Measurements from ENCODE around the gene PEX11B.

PEX11B gene, protein sequence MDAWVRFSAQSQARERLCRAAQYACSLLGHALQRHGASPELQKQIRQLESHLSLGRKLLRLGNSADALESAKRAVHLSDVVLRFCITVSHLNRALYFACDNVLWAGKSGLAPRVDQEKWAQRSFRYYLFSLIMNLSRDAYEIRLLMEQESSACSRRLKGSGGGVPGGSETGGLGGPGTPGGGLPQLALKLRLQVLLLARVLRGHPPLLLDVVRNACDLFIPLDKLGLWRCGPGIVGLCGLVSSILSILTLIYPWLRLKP

DNA sequence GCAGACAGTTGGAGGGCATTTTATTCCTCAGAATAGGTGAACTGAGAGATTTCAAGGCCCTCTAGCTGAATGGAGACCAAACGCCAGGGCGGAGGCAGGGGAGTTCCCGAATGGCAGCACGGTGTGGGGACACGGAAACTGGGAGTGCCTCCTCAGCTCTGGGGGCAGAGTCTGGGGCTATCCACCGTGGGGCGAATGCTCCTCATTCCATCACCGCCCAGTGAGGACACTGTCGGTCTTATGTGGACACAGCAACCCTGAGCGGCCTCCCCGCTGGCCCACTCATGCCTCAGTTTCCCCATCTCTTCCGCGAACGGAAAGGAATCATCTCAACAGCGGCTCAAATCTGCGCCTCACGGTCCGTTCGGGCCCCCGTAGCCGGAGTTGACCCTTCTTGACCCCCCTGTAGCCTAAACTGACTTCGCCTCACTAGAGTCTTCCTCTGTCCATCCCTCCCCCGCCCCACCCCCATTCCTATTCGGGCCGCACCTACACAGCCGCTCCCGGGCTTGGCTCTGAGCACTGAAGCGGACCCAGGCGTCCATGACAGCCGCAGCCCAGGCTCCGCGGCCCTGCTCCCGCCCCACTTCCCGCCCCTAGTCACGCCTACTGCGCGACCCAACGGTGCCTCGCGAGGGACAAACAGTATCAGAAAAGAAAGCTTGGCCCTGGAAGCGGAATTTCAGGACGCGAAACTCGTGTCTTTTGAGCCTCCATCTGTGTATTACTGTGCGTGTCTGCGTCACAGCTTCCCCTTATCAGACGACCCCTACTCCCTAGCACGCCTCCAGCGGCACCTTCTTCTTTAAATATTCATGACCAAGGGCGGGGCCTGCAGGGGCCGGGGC is at the start of gene PEX11B:
TSS of gene PEX11B (minus strand) at position 574 of the 848 bp plus-strand sequence. CDS start at position 545, 29 bp downstream.
- DNase-seq: peak; percentile 93

DNA sequence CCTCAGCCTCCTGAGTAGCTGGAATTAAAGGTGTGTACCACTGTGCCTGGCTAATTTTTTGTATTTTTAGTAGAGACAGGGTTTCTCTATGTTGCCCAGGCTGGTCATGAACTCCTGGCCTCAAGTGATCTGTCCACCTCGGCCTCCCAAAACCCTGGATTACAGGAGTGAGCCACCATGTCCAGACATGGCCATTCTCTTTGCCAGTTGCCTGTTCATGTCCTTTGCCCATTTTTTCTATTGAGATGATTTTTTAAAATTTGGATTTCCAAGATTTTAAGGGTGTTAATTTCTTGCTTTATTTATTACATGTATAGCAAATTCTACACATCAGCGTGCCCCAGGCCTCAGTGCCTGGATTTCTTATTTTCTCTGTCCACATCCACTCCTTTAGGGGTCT is 48.8 kb upstream of the PEX11B start:
- DNase-seq: no peak

DNA sequence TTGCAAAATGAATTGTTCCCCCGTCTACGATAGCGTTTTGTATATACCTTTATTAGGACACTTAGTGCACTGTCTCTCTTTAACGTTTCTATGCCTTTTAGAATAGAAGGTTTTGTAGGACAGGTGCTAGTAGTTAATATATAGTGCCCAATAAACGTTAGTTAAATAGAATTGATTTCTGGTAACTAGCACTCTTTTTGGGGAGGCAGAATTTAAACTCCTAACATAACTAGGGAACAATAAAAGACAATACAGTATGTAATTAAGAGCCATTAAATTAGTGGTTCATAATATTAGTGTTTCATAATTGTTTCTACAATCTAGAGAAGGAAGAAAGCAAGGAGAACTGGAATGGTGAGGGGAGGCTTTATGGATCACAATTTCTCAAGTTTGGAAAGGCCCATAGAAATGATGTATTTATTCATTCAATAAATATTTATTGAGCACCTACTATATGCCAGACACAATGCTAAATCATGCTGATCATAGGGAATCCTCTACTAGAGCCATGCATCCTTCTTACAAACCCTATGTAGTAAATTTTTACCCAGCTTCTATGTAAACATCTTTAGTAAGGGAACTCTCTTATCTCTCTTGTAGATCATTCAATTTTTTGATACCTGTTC is 46.7 kb upstream of the PEX11B start:
- DNase-seq: no peak

DNA sequence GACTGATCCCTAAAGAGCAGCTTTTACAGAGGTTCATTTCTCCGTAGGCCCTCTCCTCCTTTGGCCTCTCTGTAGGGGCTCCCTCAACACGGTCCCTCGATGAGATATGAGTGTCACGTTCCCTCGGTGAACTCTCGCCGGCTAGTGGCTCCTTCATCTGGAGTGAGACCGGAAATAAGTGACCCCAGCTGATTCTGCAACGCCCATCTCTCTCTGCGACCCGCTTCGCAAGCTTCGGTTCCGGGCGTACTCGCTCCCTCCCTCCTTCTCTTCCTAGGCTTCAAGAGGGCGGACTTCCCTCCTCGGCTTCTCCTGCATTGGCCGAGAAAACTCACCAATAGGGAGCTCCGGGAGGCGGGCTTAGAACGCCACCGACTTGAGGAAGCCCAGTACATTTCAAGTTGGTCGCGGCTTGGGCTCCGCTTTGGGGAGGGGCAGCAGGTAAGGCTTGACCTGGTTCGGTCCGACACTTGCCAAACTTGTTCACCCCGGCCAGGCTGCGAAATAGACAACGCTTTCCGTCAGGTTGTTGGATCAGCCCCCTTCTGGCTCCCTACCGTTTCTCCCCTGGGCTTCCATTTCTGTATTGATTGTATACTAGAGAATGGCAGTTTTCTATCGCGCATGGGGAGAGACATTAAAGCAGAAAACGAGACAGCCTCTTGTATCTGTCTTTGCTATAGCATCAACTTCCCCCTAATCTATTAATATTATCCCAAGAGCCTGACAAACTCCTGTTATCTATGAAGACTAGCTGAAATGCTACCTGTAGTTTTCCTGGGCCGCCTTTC is 46.0 kb upstream of the PEX11B start, which contains the start of the genes ANKRD34A and POLR3GL:
TSS of gene ANKRD34A (minus strand) at position 248 of the 791 bp plus-strand sequence. CDS start 2,816 bp downstream, outside the sequence.
TSS of gene POLR3GL (plus strand) at position 363 of the 791 bp plus-strand sequence. CDS start 10,176 bp downstream, outside the sequence.
- DNase-seq: peak; percentile 98

DNA sequence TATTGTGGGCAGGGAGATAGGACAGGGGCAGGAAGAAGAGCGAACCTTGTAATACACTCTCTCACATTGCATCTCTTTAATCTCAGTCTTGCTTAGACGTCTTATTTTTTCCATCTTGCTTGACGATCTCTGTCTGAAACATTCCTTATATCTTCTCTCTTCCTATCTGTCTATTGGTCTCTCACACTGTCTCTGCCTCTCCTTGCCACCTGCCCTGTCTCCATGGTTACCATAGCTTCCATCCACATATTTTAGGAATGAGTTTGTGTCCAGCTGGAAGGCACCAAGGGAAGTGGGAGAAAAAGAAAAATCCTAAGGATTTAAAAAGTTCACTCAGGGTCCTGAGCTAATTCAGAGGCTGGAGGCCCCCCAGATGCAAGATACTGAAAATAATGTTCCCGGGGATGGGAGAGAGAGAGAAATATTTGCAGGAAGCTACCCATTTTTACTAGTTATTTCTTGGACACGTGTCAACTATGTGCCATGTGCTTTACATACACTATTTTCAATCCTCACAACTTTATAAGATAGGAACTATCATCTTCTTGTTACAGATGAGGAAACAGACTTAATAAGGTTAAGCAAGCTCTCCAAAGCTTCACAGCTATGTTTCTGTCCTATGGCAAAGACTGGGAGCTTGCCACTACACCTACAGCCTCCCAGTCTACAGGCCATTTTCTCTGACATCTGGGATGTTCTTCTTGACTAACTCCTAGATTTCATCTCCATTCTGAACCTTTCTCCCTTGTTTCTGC is 44.9 kb upstream of the PEX11B start:
- DNase-seq: no peak

DNA sequence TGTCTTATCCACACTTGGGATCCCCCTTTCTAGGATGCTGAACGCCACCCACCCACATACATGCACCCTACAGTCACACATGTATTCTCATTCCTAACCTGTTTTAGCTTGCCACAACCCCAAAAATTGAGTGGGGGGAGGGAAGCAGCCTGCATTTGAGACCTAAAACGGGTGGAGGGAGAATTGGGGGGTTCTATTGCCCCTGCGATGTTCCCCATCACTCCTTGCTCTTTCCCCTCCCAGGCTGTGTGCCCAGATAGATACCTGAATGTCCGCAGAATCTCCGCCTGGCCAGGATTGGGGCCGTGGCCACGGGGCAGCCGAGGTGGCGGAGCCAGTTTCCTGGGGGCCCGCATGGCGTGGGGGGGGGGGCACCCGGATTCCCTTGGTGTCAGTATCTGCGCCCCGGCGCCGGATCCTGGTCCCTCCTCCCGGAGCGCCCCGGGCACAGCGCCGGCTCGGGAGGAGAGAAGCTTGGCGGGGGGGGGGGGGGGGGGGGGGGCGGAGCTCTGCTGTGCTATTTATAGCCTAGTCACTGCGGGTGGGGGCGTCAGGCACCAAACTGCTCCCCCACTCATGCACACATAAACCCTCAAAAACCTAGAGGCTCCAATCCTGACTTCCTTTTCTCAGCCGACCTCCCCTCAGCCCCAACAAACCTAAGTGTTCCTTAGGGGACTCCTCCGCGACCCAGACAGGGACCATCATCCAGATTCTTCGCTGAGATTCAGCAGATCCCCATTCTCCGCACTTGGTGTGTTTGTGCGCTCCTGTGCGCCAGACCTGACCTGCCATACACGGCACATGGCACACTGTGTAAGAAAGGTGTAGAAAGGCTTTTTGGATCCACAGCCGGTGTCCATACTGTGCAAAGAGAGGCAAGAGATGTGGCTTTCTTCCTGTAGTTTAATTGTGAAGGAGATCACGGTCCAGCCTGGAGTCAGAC is 43.9 kb upstream of the PEX11B start:
- DNase-seq: peak; percentile 36

DNA sequence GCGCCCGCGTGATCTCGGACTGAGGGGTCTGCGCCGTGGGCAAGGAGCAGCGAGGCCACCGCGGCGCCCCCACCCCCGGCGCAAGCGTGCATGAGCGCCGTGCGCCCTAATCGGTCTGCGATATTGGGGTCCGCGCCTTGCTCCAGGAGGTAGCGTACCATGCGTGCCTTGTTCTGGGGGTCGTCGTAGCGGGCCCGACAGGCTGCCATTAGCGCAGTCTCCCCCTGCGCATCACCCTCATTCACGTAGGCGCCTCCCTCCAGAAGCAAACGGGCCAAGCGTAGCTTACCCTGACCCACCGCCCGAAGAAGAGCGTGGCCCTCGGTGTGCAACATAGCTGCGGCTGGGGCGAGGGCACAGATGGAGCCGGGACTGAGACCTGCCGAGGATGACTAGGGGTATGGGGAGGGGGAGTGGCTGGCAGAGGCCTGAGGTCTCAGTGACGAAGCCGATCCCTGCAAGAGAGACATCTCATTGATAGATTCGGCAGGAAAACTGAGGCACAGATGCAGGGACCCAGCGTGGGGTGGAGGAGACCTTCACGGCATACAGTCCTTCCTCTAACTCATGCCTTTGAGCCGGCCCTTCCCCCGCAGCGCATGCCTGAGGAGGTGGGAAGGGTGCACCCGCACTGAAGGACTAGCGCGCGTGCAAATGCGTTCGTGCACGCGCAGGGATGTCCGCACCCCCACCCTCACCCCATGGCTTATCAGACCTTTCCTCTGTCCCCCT is 43.1 kb upstream of the PEX11B start:
- DNase-seq: peak; percentile 67

DNA sequence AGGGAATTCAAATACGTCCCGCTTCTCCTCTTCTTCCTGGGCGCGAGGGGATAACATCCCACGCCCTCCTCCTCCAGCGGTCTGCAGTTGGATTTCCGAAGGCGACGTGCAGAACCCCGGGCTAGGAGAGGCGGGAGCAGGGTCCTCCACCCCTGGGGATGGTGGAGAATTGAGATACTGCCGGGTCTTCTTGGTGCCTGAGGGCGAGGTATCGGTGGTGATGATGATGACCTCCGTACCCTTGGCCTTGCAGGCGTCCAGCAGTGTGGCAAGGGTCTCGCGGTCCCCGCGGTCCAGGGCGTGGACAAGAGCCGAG is 42.5 kb upstream of the PEX11B start:
- no peak for DNase-seq

DNA sequence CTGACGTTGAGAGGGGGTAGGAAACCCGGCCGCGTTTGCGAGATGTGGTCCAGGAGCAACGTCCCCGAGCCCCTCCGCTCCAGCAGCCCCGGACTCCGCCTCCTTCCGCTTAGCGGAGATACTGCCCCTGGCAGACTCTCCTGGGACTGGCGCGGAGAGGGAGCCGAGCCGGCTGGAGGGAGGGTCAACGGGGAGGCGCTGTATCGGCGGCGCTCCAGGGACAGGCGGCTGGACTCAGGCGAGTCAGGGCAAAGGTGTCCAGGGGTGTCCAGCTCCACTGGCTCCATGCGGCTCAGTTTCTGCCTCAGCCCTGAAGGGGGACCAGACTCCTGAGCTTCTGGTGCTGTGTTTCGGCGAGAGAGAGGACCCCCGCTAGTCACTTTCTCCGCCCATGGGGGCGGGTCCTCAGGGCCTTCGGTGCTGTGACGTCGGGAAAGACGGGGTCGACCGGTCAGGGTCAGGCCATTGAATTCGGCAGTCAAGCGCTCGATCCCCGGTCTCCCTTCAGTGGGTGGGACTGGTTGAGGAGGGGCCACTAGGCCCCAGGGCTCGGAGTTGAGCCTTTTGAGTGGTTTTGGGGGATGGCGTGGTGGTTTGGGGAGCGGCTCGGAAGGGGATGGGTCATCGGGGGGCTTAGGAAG is 42.1 kb upstream of the PEX11B start:
- peak; percentile 56 for DNase-seq

DNA sequence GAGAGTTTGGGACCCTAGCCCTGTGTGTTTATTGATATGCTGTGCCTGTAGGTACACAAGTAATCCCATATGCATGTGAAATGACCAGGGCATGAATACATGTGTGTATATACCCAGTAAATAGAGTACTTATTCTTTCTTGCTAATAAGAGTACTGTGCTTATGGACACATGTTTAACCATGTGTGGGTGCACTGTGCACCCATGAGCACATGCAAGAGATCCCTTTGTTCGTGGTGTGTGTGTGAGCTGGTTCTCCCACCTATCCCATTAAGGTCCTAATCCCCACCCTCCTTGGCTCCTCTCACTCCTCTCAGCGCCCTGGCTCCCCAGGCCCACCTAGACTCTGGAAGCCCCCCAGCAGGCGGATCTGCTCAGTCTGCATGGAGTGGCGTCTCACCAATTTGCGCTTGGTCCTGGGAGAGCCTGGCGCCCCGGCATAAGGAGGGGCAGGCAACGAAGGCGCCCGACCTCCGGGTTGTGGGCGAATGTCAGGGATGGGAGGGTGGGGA is 41.5 kb upstream of the PEX11B start:
- DNase-seq: no peak

DNA sequence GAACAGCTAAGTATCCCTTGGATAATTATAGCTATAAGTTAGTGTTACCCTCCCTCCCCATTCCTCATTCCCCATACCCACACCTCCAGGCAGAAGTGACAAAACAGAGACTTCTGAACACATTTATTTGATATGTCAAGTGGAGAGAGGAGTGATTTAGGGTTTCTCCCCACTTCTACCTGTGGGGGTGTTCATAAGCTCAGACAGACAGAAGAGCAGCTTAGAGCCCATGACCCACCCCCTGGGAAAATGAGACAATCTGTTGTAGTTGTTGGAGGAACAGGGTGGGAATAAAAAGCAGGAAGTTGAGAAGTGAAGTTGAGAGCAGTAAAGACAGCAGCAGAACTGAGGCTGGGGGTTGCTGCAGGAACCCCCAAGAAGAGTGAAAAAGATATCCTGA is 40.8 kb upstream of the PEX11B start:
- DNase-seq: no peak

DNA sequence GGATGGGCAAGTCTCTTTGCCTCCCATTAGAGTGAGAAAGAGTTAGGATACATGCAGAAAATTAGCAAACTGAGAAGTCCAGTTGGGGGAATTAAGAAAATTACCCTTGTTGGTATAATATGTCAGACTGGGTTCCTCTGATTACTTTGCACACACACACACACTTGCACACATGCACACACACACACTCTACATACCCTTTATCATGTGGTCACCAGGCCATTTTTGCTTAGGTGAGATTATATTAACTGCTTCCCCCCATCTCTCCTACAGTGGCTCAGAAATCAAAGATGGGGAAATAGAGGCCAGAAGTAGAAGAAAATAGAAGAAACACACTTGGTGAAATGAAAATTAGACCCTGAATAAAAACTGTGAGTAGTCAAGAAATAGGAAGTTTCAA is 40.2 kb upstream of the PEX11B start:
- no peak for DNase-seq

DNA sequence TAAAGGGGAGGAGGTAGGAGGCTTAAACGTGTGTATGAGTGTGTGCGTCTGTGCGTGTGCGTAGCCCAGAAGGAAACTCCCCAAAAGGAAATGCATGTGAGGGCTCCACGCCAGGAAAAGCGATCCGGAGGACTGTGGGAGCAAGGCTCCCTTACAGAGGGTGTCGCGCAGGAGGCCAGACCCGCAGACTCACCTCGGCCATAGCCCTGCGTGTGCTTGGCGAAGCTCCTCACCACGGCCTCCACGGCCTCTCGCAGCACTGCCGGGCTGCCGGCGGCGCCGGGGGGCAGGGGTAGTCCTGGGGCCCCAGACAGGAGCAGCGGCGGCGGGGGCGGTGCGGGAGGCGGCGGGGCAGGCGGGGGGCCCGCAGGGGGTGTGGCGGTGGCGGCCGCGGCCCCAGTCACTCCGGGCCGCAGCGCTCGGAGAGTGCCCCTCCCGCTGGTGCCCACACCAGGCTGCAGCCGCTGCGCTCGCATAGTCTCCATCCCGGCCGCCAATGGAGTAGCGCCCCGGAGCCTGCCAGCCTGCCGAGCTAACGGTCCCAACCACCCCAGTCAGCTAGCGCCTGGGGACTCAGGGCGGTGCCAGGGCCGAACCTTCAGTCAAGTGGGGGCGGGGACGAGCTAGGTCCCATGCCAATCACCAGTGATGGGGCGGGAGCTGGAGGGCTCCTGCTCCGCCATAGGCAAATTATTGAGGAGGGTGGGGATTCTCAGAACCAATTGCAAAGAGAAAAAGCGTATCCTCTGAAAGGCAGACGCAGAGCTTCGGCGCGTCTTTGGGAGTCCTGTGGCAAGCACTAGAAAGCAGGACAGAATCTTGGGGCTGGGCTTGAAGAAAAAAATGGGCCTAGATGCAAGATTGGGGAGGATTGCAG is 39.2 kb upstream of the PEX11B start, which contains the start of gene LIX1L:
TSS of gene LIX1L (minus strand) at position 575 of the 877 bp plus-strand sequence. CDS start at position 485, 90 bp downstream.
- peak; percentile 98 for DNase-seq

DNA sequence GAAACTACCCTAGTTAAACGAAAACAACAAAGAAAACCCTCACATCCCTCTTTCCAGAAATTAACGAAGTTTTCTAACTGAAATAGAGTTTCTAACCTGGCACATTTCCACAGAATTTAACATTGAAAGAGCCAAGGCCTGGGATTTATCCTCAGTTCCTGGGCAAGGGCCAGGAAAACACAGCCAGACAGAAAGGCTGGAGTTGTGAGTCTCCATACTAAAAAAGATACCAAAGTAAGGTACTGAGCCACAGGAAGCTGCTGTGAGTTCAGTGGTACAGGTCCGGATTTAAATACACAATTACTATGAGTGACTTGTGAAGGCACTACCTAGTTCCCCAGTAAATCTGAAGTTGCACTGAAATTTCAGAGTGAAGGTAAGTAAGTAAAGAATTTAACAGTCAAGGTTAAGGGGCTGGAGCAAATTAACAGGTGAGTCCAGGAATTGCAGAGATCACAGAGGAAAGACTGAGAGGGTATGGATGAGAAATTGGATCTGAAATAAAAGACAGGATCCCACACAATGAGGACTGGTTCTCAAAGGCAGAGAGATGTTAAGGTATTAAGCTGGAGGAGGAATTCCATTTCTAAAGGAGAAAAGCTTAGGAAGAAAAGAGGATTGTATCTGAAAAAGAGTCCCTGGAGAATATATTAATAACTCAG is 38.4 kb upstream of the PEX11B start:
- DNase-seq: peak; percentile 35

DNA sequence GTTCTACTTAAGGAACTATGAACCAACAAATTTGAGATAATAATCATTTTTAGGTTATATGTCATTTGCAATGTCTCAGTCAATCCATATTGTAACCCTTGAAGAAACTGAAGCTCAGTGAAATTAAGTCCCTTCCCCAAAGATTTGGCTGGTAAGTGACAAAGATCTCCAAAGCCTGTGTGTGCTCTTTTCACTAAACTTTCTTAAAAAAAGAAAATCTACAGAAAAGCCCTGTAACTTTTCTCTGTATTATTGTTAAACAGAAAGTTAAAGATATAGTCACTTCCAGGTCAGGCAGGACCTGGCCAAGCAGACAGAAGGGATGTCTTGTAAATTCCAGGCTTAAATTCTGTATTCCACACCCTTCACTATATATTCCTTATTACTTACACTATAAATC is 37.8 kb upstream of the PEX11B start:
- DNase-seq: no peak

DNA sequence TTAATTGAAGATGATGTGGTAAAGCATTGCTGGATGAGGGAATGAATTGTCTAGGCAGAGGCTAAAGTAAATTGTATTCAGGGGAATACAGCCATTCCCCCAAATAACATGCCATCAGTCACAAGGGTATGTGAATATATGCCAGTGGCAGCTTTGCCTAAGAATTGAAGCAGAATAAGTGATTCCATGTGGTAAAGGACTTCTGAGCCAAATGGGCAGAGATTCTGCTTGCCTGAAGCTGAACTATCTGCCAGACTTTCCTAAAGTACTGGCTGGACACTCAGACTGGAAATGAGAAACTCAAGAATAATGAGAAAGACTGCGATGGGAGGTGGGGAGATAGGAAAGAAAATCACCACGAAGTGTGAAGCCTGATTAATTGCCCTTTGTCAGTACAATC is 36.9 kb upstream of the PEX11B start:
- no peak for DNase-seq

DNA sequence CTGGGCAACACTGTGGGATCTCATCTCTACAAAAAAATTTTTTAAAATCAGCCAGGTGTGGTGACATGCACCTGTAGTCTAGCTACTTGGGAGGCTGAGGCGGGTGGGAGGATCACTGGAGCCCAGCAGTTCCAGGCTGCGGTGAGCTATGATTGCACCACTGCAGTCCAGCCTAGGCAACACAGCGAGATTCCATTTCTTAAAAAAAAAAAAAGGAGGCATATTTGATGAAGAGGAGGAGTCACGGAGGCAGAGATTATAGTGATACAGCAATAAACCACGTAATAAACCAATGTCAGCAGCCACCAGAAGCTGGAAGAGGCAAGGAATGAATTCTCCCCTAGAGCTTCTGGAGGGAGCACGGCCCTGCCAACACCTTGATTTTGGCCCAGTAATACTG is 35.3 kb upstream of the PEX11B start:
- DNase-seq: no peak

DNA sequence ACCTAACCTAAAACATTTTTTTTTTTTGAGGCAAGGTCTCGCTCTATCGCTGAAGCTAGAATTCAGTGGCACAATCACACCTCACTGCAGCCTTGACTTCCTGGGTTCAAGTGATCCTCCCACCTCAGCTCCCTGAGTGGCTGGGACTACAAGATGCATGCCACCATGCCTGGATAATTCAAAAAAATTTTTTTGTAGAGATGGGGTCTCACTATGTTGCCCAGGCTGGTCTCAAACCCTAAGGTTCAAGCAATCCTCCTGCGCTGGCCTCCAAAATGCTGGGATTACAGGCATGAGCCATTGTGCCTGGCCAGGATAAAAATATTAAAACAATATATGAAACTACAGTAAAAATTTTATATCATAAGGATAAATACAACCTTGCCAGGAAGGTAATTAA is 34.4 kb upstream of the PEX11B start:
- DNase-seq: no peak

All from activated CD4-positive, alpha-beta T cell treated with anti-CD3 and anti-CD28 coated beads, Interleukin-10, Interleukin-2, amounts not matched to agents 100 ng/mL and 50 ng/mL, durations not matched to agents 16 hours and 8 hours (primary cell).